Neural progenitor cell (in vitro differentiated cells): ENCODE measurements around the gene NBAS. TPM values are rescaled to one million over a fixed set of nuclear protein-coding genes. Genes with fewer than 3 reads are reported as not detected.

Experiments used
- DNase-seq: peaks from one replicate; pipeline ENCODE4 v3.0.0-alpha.2; 2016; ENCODE audit warnings: low spot score
- H2AFZ ChIP-seq: fragments of 200-600 bp; sonication (generic); replicated peaks from 2 replicates; pipeline ENCODE4 v1.6.1; 2016; ENCODE audit warnings: antibody characterized with exemption
- H3F3A ChIP-seq: fragments of 200-600 bp; sonication (generic); 2 replicates; pipeline ENCODE4 v1.6.1; 2016; ENCODE audit warnings: antibody characterized with exemption, low read depth
- H3K27ac ChIP-seq: fragments of 200-600 bp; sonication (generic); 2 replicates; pipeline ENCODE4 v1.5.1; 2016; ENCODE audit warnings: mild to moderate bottlenecking
- H3K27me3 ChIP-seq: fragments of 200-600 bp; sonication (generic); 2 replicates; pipeline ENCODE4 v1.6.1; 2016; ENCODE audit warnings: mild to moderate bottlenecking, moderate library complexity
- H3K36me3 ChIP-seq: fragments of 200-600 bp; sonication (generic); 2 replicates; pipeline ENCODE4 v1.5.1; 2016
- H3K4me1 ChIP-seq: fragments of 200-600 bp; sonication (generic); 2 replicates; pipeline ENCODE4 v1.6.1; 2016; ENCODE audit warnings: mixed run types
- H3K4me2 ChIP-seq: fragments of 200-600 bp; sonication (generic); 2 replicates; pipeline ENCODE4 v1.6.1; 2016
- H3K4me3 ChIP-seq: fragments of 200-600 bp; sonication (generic); 2 replicates; pipeline ENCODE4 v1.5.1; 2016
- H3K79me2 ChIP-seq: fragments of 200-600 bp; sonication (generic); 2 replicates; pipeline ENCODE4 v1.6.1; 2016; ENCODE audit warnings: low read depth
- H3K9ac ChIP-seq: fragments of 200-600 bp; sonication (generic); 2 replicates; pipeline ENCODE4 v1.6.1; 2016
- H3K9me3 ChIP-seq: fragments of 200-600 bp; sonication (generic); 2 replicates; pipeline ENCODE4 v1.5.1; 2016; ENCODE audit warnings: low read depth
- H4K20me1 ChIP-seq: fragments of 200-600 bp; sonication (generic); 2 replicates; pipeline ENCODE4 v1.6.1; 2016; ENCODE audit warnings: low read depth
- H3K27ac Mint-ChIP-seq: 3 replicates; pipeline ENCODE4 v1.8.0; 2021; ENCODE audit warnings: mixed read lengths
- H3K27me3 Mint-ChIP-seq: 2 replicates; pipeline ENCODE4 v1.8.0; 2022; ENCODE audit warnings: low read depth, mild to moderate bottlenecking, inconsistent platforms, moderate library complexity, mixed read lengths; ENCODE audit not compliant: insufficient read depth
- H3K36me3 Mint-ChIP-seq: 3 replicates; pipeline ENCODE4 v1.8.0; 2021; ENCODE audit warnings: mixed read lengths
- H3K4me1 Mint-ChIP-seq: 3 replicates; pipeline ENCODE4 v1.8.0; 2021; ENCODE audit warnings: mixed read lengths
- H3K4me3 Mint-ChIP-seq: 3 replicates; pipeline ENCODE4 v1.8.0; 2021; ENCODE audit warnings: mild to moderate bottlenecking, moderate library complexity, mixed read lengths
- H3K9me3 Mint-ChIP-seq: 3 replicates; pipeline ENCODE4 v1.8.0; 2020; ENCODE audit warnings: mixed read lengths
- CTCF ChIP-seq: fragments of 200-600 bp; sonication (generic); IDR thresholded peaks from 2 replicates; pipeline ENCODE4 v1.5.1; 2017; ENCODE audit warnings: antibody characterized with exemption, mild to moderate bottlenecking
- EZH2 ChIP-seq: fragments of 200-600 bp; sonication (generic); IDR thresholded peaks from 2 replicates; pipeline ENCODE4 v1.6.1; 2017; ENCODE audit warnings: antibody characterized with exemption, mild to moderate bottlenecking, moderate library complexity
- EZH2phosphoT487 ChIP-seq: fragments of 200-600 bp; sonication (generic); IDR thresholded peaks from 2 replicates; pipeline ENCODE4 v1.6.1; 2017; ENCODE audit warnings: antibody characterized with exemption
- total RNA-seq: library from RNA; depleted of rRNA; stranded (reverse); fragments of >200 nt; gene quantifications from 2 replicates; pipeline ENCODE4 v1.2.3, GENCODE V29; 2015; ENCODE audit warnings: low replicate concordance

The NBAS gene
- total RNA-seq, 1 donor from 2014 or later = 58.0 TPM

- H3K27ac Mint-ChIP-seq = no peak overlapping the region
- Histone ChIP-seq H3K36me3 (no peaks in the 10 kb centered on the region), H3K4me2 (no peak overlapping the region), H3K4me3 (no peak overlapping the region), H2AFZ (no peak overlapping the region), H3K9ac (no peak overlapping the region), H4K20me1 (no peaks in the 10 kb centered on the region), H3K4me1 (no peaks in the 10 kb centered on the region), H3K9me3 (no peaks in the 10 kb centered on the region), H3K27ac (no peak overlapping the region), H3K79me2 (no peaks in the 10 kb centered on the region), H3F3A (no peaks in the 10 kb centered on the region), H3K27me3 (no peaks in the 10 kb centered on the region)
- H3K27me3 Mint-ChIP-seq = no peaks in the 10 kb centered on the region
- H3K9me3 Mint-ChIP-seq = no peaks in the 10 kb centered on the region
- no peak for DNase-seq
- TF ChIP-seq EZH2 = no peak
- no peak for TF ChIP-seq CTCF
- TF ChIP-seq EZH2phosphoT487 = no peak
- no peak overlapping the region for H3K4me3 Mint-ChIP-seq
- H3K4me1 Mint-ChIP-seq = no peaks in the 10 kb centered on the region
- peaks cover 1% of the 10 kb centered on the region for H3K36me3 Mint-ChIP-seq
Measured at GRCh38 chr2:15200581-15200980, 360.6 kb downstream of the NBAS start.

GRCh38 chr2:15198051-15198450 lies 363.1 kb downstream of the NBAS start:
- Histone ChIP-seq H3K27ac (no peak overlapping the region), H3F3A (no peaks in the 10 kb centered on the region), H3K9ac (no peak overlapping the region), H3K4me2 (no peak overlapping the region), H3K79me2 (no peaks in the 10 kb centered on the region), H3K27me3 (no peaks in the 10 kb centered on the region), H4K20me1 (no peaks in the 10 kb centered on the region), H3K4me3 (no peak overlapping the region), H3K9me3 (no peaks in the 10 kb centered on the region), H2AFZ (no peak overlapping the region), H3K36me3 (no peaks in the 10 kb centered on the region), H3K4me1 (no peaks in the 10 kb centered on the region)
- no peaks in the 10 kb centered on the region for H3K9me3 Mint-ChIP-seq
- no peaks in the 10 kb centered on the region for H3K4me1 Mint-ChIP-seq
- no peak overlapping the region for H3K27ac Mint-ChIP-seq
- no peaks in the 10 kb centered on the region for H3K27me3 Mint-ChIP-seq
- H3K36me3 Mint-ChIP-seq = no peaks in the 10 kb centered on the region
- no peak for DNase-seq
- no peak for TF ChIP-seq EZH2
- no peak for TF ChIP-seq CTCF
- no peak for TF ChIP-seq EZH2phosphoT487
- H3K4me3 Mint-ChIP-seq = no peak overlapping the region

GRCh38 chr2:15195813-15196212 lies 365.3 kb downstream of the NBAS start:
- H3K9me3 Mint-ChIP-seq = no peaks in the 10 kb centered on the region
- TF ChIP-seq EZH2 (no peak), EZH2phosphoT487 (no peak), CTCF (no peak)
- no peaks in the 10 kb centered on the region for H3K4me1 ChIP-seq
- no peak overlapping the region for H3K4me2 ChIP-seq
- H3K27ac ChIP-seq = no peak overlapping the region
- no peak overlapping the region for H3K27ac Mint-ChIP-seq
- H3K9ac ChIP-seq = no peak overlapping the region
- no peaks in the 10 kb centered on the region for H3K9me3 ChIP-seq
- no peaks in the 10 kb centered on the region for H3K36me3 ChIP-seq
- H3K36me3 Mint-ChIP-seq = no peaks in the 10 kb centered on the region
- H3K79me2 ChIP-seq = no peaks in the 10 kb centered on the region
- H3K27me3 ChIP-seq = no peaks in the 10 kb centered on the region
- H2AFZ ChIP-seq = no peak overlapping the region
- H3F3A ChIP-seq = no peaks in the 10 kb centered on the region
- no peaks in the 10 kb centered on the region for H4K20me1 ChIP-seq
- no peaks in the 10 kb centered on the region for H3K4me1 Mint-ChIP-seq
- no peak for DNase-seq
- H3K4me3 Mint-ChIP-seq = no peak overlapping the region
- H3K27me3 Mint-ChIP-seq = no peaks in the 10 kb centered on the region
- H3K4me3 ChIP-seq = no peak overlapping the region

- no peak overlapping the region for H3K4me3 Mint-ChIP-seq
- no peak overlapping the region for H3K27ac Mint-ChIP-seq
Measured at GRCh38 chr2:15191789-15192188, 369.3 kb downstream of the NBAS start.

More at GRCh38 chr2:15191789-15192188, 369.3 kb downstream of the NBAS start:
- Mint-ChIP-seq H3K4me1 (peaks cover 2% of the 10 kb centered on the region), H3K36me3 (no peaks in the 10 kb centered on the region), H3K27me3 (no peaks in the 10 kb centered on the region), H3K9me3 (no peaks in the 10 kb centered on the region)
- no peaks in the 10 kb centered on the region for H4K20me1 ChIP-seq
- no peaks in the 10 kb centered on the region for H3K36me3 ChIP-seq
- H3K4me3 ChIP-seq = no peak overlapping the region
- no peak overlapping the region for H2AFZ ChIP-seq
- H3K9ac ChIP-seq = no peak overlapping the region
- TF ChIP-seq CTCF (no peak), EZH2 (no peak), EZH2phosphoT487 (no peak)
- no peaks in the 10 kb centered on the region for H3F3A ChIP-seq
- DNase-seq = no peak
- H3K27ac ChIP-seq = no peak overlapping the region
- H3K9me3 ChIP-seq = no peaks in the 10 kb centered on the region
- no peaks in the 10 kb centered on the region for H3K27me3 ChIP-seq
- H3K4me1 ChIP-seq = no peaks in the 10 kb centered on the region
- no peak overlapping the region for H3K4me2 ChIP-seq
- H3K79me2 ChIP-seq = no peaks in the 10 kb centered on the region
